Smooth muscle cell (in vitro differentiated cells): Measurements from ENCODE around the gene AP2B1. TPM values are rescaled to one million over a fixed set of nuclear protein-coding genes. Genes with fewer than 3 reads are reported as not detected.

Experiments used
- DNase-seq: peaks from one replicate; lab custom pipeline; 2025; ENCODE audit not compliant: unreplicated experiment; lab: John Stamatoyannopoulos, UW
- H2AFZ ChIP-seq: fragments of 200-600 bp; sonication (generic); 2 replicates; pipeline ENCODE4 v1.6.0; 2016; ENCODE audit warnings: antibody characterized with exemption, low read depth, mild to moderate bottlenecking
- H3F3A ChIP-seq: fragments of 200-600 bp; sonication (generic); 2 replicates; pipeline ENCODE4 v1.6.0; 2017; ENCODE audit warnings: antibody characterized with exemption, low read depth
- H3K27ac ChIP-seq: fragments of 200-600 bp; sonication (generic); 2 replicates; pipeline ENCODE4 v1.5.1; 2016; ENCODE audit warnings: low read depth, mild to moderate bottlenecking
- H3K27me3 ChIP-seq: fragments of 200-600 bp; sonication (generic); 2 replicates; pipeline ENCODE4 v1.6.1; 2016; ENCODE audit warnings: low read depth, mild to moderate bottlenecking
- H3K36me3 ChIP-seq: fragments of 200-600 bp; sonication (generic); 2 replicates; pipeline ENCODE4 v1.5.1; 2016; ENCODE audit warnings: low read depth
- H3K4me1 ChIP-seq: fragments of 200-600 bp; sonication (generic); 2 replicates; pipeline ENCODE4 v1.5.1; 2016; ENCODE audit warnings: low read depth
- H3K4me2 ChIP-seq: fragments of 200-600 bp; sonication (generic); 2 replicates; pipeline ENCODE4 v1.6.0; 2016; ENCODE audit warnings: mild to moderate bottlenecking
- H3K4me3 ChIP-seq: fragments of 200-600 bp; sonication (generic); 2 replicates; pipeline ENCODE4 v1.5.1; 2016; ENCODE audit warnings: mild to moderate bottlenecking
- H3K79me2 ChIP-seq: fragments of 200-600 bp; sonication (generic); 2 replicates; pipeline ENCODE4 v1.6.0; 2016; ENCODE audit warnings: low read depth, mild to moderate bottlenecking
- H3K9ac ChIP-seq: fragments of 200-600 bp; sonication (generic); 2 replicates; pipeline ENCODE4 v1.6.0; 2016; ENCODE audit warnings: low read depth
- H3K9me3 ChIP-seq: fragments of 200-600 bp; sonication (generic); replicated peaks from 2 replicates; pipeline ENCODE4 v1.5.1; 2016; ENCODE audit warnings: low read depth
- H4K20me1 ChIP-seq: fragments of 200-600 bp; sonication (generic); 2 replicates; pipeline ENCODE4 v1.6.0; 2016; ENCODE audit warnings: low read depth
- WGBS: methylation state at CpG from one replicate; pipeline ENCODE4 v1.1.7; 2016; ENCODE audit warnings: low lambda C conversion rate; 5-methylcytosine and 5-hydroxymethylcytosine counted together
- polyA plus RNA-seq: library from polyadenylated mRNA; unstranded; fragments of >200 nt; fragmentation: Nextera tagmentation; extraction: Ambion mirVana; gene quantifications from 2 replicates; pipeline ENCODE4 v1.2.1, GENCODE V29; 2016
- total RNA-seq: library from RNA; depleted of rRNA; stranded (reverse); fragments of >200 nt; gene quantifications from 2 replicates; pipeline ENCODE4 v1.2.3, GENCODE V29; 2014
- TF ChIP-seq, protein P1 (sequence below): fragments of 200-600 bp; sonication (generic); IDR thresholded peaks from 2 replicates; pipeline ENCODE4 v1.5.1; 2017; ENCODE audit warnings: borderline replicate concordance, mild to moderate bottlenecking, antibody characterized with exemption; ENCODE audit not compliant: insufficient read depth, poor library complexity, severe bottlenecking

AP2B1 gene
- total and polyA plus RNA-seq, 2 experiments from 2014 or later, result 58.5 to 92.3 TPM

DNA sequence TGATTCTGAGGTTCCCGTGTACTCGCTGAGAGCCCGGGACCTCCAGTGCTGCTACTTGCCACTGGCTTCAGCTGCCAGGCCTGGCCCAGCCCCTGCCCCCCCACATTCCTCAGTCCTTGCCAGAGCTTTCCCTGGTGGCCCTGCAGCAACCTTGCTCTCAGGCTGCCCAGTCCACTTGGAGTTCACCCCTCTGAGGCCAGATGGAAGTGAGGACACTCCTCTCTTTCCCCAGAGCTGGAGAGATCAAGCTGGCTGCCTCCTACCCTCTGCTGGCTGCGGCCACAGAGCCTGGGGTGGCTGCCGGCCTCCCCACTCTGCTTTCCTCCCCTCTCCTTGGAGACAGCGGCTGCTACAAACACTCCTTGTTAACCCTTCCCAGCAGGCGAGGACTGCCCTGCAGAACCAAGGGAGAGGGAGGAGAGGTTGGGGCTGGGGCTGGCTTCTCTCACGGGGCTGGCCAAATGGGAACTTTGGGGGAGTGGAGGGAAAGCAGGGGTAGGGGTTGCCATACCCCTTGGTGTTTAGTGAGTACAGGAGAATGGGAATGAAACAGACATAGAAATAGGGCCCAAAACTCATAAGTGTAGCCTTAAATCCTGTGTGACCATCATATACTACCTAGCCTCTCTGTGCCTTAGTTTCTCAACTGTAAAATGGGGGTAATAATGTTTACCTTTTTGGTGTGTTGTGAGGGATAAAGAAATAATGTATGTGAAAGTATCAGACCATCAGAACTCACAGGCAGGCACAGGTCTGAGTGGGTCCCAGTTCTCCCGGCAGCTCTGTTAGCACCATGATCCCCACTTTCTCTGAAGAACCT, 166.0 kb downstream of the AP2B1 start, which contains the start of gene GAS2L2:
GAS2L2 (minus strand) TSS at position 295 of the 820 bp plus-strand sequence. CDS start 389 bp downstream, outside the sequence.
- 75% methylated on average over 9 of the region's 9 CpGs for WGBS

DNA sequence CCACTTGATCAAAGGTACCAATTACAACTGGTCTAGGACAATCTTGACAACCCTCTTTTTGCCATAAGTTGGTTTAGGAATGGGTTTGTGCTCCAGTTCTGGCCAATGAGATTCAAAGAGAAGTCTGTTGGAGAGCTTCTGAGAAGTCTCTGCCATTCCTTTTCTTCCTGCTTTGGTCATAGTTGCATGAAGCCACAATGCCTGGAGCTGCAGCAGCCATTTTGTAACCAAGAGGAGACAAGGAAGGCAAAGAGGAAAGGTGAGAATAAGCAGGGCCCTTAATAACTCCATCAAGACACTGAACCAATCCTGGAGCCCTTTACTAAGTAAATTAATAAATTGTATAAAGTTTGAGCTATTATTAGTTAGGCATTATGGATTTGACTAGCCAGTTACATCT, 170.1 kb downstream of the AP2B1 start:
- no peaks in the 10 kb centered on the region for H3K9me3 ChIP-seq
- no peaks in the 10 kb centered on the region for H3K36me3 ChIP-seq
- no peaks in the 10 kb centered on the region for H3F3A ChIP-seq
- no peaks in the 10 kb centered on the region for H3K4me1 ChIP-seq
- no peaks in the 10 kb centered on the region for H4K20me1 ChIP-seq
- no peaks in the 10 kb centered on the region for H3K79me2 ChIP-seq
- H2AFZ ChIP-seq, result no peak overlapping the region
- no peak overlapping the region for H3K27ac ChIP-seq
- no peak for DNase-seq
- H3K27me3 ChIP-seq, result no peaks in the 10 kb centered on the region
- no peak overlapping the region for H3K9ac ChIP-seq
- H3K4me3 ChIP-seq, result no peak overlapping the region
- TF ChIP-seq, protein P1, sequence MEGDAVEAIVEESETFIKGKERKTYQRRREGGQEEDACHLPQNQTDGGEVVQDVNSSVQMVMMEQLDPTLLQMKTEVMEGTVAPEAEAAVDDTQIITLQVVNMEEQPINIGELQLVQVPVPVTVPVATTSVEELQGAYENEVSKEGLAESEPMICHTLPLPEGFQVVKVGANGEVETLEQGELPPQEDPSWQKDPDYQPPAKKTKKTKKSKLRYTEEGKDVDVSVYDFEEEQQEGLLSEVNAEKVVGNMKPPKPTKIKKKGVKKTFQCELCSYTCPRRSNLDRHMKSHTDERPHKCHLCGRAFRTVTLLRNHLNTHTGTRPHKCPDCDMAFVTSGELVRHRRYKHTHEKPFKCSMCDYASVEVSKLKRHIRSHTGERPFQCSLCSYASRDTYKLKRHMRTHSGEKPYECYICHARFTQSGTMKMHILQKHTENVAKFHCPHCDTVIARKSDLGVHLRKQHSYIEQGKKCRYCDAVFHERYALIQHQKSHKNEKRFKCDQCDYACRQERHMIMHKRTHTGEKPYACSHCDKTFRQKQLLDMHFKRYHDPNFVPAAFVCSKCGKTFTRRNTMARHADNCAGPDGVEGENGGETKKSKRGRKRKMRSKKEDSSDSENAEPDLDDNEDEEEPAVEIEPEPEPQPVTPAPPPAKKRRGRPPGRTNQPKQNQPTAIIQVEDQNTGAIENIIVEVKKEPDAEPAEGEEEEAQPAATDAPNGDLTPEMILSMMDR, result no peak
- H3K4me2 ChIP-seq, result no peak overlapping the region

More for the DNA sequence above, 166.0 kb downstream of the AP2B1 start, which contains the start of gene GAS2L2:
- Histone ChIP-seq H3K9me3 (no peaks in the 10 kb centered on the region), H3K4me1 (no peaks in the 10 kb centered on the region), H3K36me3 (no peaks in the 10 kb centered on the region), H3K27ac (no peak within 1 kb of the TSS), H3K9ac (no peak within 1 kb of the TSS), H3K79me2 (no peaks in the 10 kb centered on the region), H2AFZ (no peak within 1 kb of the TSS), H3F3A (no peaks in the 10 kb centered on the region), H3K27me3 (peaks cover 16% of the 10 kb centered on the region), H4K20me1 (no peaks in the 10 kb centered on the region), H3K4me3 (no peak within 1 kb of the TSS), H3K4me2 (no peak within 1 kb of the TSS)
- no peak for DNase-seq
- TF ChIP-seq, protein P1, result no peak

DNA sequence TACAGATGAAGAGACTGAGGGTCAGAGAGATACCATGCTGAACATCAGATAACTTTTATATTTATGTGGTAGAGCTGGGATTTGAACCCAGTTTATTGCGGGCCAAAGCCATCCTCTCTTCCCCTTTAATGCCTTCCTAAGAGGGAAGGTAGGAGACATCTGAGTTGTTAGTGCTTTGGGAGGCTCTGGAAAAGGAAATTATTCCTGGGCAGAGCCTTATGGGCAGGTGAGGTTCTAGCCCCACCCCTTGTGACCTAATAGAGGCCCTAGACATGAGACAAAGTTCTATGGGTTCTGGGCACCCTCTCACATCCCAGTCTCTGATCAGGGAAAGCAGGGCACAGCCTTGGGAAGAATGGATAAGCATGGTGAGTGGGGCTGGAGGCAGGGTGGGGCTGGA, 173.5 kb downstream of the AP2B1 start, which contains the start of gene C17orf50:
C17orf50 (plus strand) TSS at position 301 of the 400 bp plus-strand sequence; CDS start at position 356, 55 bp downstream.
- WGBS, result 67% methylated on average over 1 of the region's 1 CpG
- Histone ChIP-seq H3K4me1 (peaks cover 5% of the 10 kb centered on the region), H2AFZ (no peak within 1 kb of the TSS), H3K4me2 (no peak within 1 kb of the TSS), H3K9me3 (no peaks in the 10 kb centered on the region), H3F3A (peaks cover 8% of the 10 kb centered on the region), H3K9ac (no peak within 1 kb of the TSS), H3K36me3 (no peaks in the 10 kb centered on the region), H3K79me2 (no peaks in the 10 kb centered on the region), H3K4me3 (no peak within 1 kb of the TSS), H3K27ac (no peak within 1 kb of the TSS), H4K20me1 (no peaks in the 10 kb centered on the region), H3K27me3 (no peaks in the 10 kb centered on the region)
- DNase-seq, result no peak
- TF ChIP-seq, protein P1, result no peak
